Measurements from ENCODE around the gene STAB1.

DNA sequence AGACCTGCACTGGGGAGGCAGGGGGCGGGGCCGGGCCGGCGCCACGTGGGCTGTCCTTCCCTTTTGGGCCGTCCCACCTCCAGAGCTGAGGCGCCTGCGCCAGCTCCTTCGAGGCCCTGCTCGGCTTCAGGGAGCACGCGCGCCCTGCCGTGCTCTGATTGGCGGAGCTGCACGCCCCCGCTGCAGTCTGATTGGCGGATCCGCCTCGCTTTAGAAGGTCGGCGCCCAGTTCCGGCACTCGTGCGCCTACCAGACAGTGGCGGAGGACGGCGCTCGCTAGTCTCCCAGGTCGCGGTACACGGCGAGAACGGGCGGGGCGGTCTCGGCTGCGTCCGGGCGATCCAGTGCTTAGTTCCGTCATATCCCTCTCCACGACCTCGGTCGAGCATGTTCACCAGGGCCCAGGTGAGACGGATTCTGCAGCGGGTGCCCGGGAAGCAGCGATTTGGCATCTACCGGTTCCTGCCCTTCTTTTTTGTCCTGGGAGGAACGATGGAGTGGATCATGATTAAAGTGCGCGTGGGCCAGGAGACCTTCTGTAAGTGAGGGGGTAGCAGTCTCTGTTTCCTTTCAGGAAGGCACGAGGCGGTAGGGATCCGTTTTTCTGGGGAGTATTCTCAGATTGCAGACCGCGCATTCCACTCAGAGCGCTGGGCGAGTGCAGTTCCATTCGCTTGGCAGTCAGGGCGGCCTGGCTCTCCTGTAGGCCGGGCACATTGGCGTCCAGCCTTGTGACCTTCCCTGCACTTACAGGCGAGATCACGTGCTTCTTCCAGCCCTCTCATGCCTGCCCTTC is 41.4 kb downstream of the STAB1 start, which contains the start of gene UQCC5:
- TF ChIP-seq, protein P1, sequence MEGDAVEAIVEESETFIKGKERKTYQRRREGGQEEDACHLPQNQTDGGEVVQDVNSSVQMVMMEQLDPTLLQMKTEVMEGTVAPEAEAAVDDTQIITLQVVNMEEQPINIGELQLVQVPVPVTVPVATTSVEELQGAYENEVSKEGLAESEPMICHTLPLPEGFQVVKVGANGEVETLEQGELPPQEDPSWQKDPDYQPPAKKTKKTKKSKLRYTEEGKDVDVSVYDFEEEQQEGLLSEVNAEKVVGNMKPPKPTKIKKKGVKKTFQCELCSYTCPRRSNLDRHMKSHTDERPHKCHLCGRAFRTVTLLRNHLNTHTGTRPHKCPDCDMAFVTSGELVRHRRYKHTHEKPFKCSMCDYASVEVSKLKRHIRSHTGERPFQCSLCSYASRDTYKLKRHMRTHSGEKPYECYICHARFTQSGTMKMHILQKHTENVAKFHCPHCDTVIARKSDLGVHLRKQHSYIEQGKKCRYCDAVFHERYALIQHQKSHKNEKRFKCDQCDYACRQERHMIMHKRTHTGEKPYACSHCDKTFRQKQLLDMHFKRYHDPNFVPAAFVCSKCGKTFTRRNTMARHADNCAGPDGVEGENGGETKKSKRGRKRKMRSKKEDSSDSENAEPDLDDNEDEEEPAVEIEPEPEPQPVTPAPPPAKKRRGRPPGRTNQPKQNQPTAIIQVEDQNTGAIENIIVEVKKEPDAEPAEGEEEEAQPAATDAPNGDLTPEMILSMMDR (IDR thresholded peaks at IDR 0.05; ENCODE audit: borderline replicate concordance, extremely low read depth, low read length, poor library complexity, severe bottlenecking) = no peak
- TF ChIP-seq EZH2 (IDR thresholded peaks at IDR 0.05; ENCODE audit: borderline replicate concordance, low read depth, low read length, severe bottlenecking) = no peak
